A549 (cell line): Measurements from ENCODE around the gene FAM76A. TPM values are rescaled to one million over a fixed set of nuclear protein-coding genes. Genes with fewer than 3 reads are reported as not detected.

Source experiments
- ATAC-seq, 2 experiments: fragments of 200-7000 bp in 1 of 2; fragments of >200 bp in 1 of 2; cut with Nextera tagmentation in 1 of 2; cut with Tn5 transposase in 1 of 2; 3 replicates each; pipeline versions ENCODE4 v1.8.0 to v1.9.1; 2018 to 2020; ENCODE audit warnings: mild to moderate bottlenecking in 1 of 2, moderate library complexity in 1 of 2
- CTCF ChIA-PET: fragments of 300-600 bp; sonication (Branson Sonifier 250); formaldehyde crosslinking; extraction: SDS; loops from one replicate; lab custom pipeline; 2021; ENCODE audit warnings: antibody characterized with exemption, inconsistent platforms; lab: Yijun Ruan, JAX
- POLR2A ChIA-PET: fragments of 350-600 bp; formaldehyde crosslinking; extraction: SDS; loops from one replicate; lab custom pipeline; 2021; ENCODE audit warnings: antibody characterized with exemption, inconsistent platforms; lab: Yijun Ruan, JAX
- DNase-seq, 2 experiments: peaks; one replicate each; pipeline versions ENCODE4 v3.0.0 to v3.0.0-alpha.2; 2011 to 2016; ENCODE audit warnings: low read depth in 1 of 2, low spot score in 1 of 2
- FAIRE-seq: peaks from 2 replicates; lab custom pipeline; 2011; peaks lifted over from hg19 to GRCh38; lab: Jason Lieb, UNC
- H3K27ac ChIP-seq, 2 experiments: fragments of >200 bp; sonication (Bioruptor Twin); formaldehyde crosslinking; 3 replicates each; pipeline ENCODE4 v1.5.1; 2016 to 2017
- H3K4me1 ChIP-seq: fragments of >200 bp; sonication (Bioruptor Twin); formaldehyde crosslinking; 3 replicates; pipeline ENCODE4 v1.6.1; 2016
- H3K4me2 ChIP-seq: fragments of >200 bp; sonication (Bioruptor Twin); formaldehyde crosslinking; 3 replicates; pipeline ENCODE4 v1.6.1; 2016
- H3K4me3 ChIP-seq: fragments of >200 bp; sonication (Bioruptor Twin); formaldehyde crosslinking; 3 replicates; pipeline ENCODE4 v1.5.1; 2016
- H3K9me3 ChIP-seq: fragments of >200 bp; sonication (Bioruptor Twin); formaldehyde crosslinking; 3 replicates; pipeline ENCODE4 v1.6.1; 2016
- BCL3 ChIP-seq: fragments of >200 bp; sonication (Bioruptor Twin); formaldehyde crosslinking; IDR thresholded peaks from 3 replicates; pipeline ENCODE4 v1.6.1; 2016
- BHLHE40 ChIP-seq: IDR thresholded peaks from 2 replicates; pipeline ENCODE4 v1.6.1; 2012; ENCODE audit warnings: low read depth, low read length, inconsistent platforms
- CBX8 ChIP-seq: fragments of 200-600 bp; sonication (generic); IDR thresholded peaks from 2 replicates; pipeline ENCODE4 v1.6.1; 2016
- CTCF ChIP-seq: fragments of >200 bp; sonication (Bioruptor Twin); formaldehyde crosslinking; IDR thresholded peaks from 3 replicates; pipeline ENCODE4 v1.5.1; 2016
- EHF ChIP-seq: fragments of 250-450 bp; sonication (Bioruptor Pico); IDR thresholded peaks from 2 replicates; pipeline ENCODE4 v1.5.0; 2020; ENCODE audit warnings: mild to moderate bottlenecking
- EP300 ChIP-seq, 2 experiments: fragments of >200 bp; sonication (Bioruptor Twin); formaldehyde crosslinking; IDR thresholded peaks; 2 replicates in 1 of 2; 3 replicates in 1 of 2; pipeline ENCODE4 v1.6.1; 2016 to 2017
- ESRRA ChIP-seq: fragments of 150-350 bp; IDR thresholded peaks from 2 replicates; pipeline ENCODE4 v1.6.1; 2014; ENCODE audit warnings: mild to moderate bottlenecking, low read length, borderline replicate concordance
- GATA3 ChIP-seq: IDR thresholded peaks from 2 replicates; pipeline ENCODE4 v1.6.1; 2012; ENCODE audit warnings: borderline replicate concordance
- HES2 ChIP-seq: fragments of >200 bp; sonication (Bioruptor Twin); formaldehyde crosslinking; IDR thresholded peaks from 2 replicates; pipeline ENCODE4 v1.6.1; 2016
- HOXA7 ChIP-seq: fragments of 250-450 bp; sonication (Bioruptor Pico); IDR thresholded peaks from 2 replicates; pipeline ENCODE4 v1.5.0; 2020; ENCODE audit warnings: mild to moderate bottlenecking, moderate library complexity
- HOXB5 ChIP-seq: fragments of 250-450 bp; sonication (Bioruptor Pico); IDR thresholded peaks from 2 replicates; pipeline ENCODE4 v1.5.0; 2020; ENCODE audit warnings: mild to moderate bottlenecking, moderate library complexity
- JUN ChIP-seq, 2 experiments: fragments of >200 bp; sonication (Bioruptor Twin); formaldehyde crosslinking; IDR thresholded peaks; 2 replicates in 1 of 2; 3 replicates in 1 of 2; pipeline ENCODE4 v1.6.1; 2016 to 2017
- KDM1A ChIP-seq: fragments of 200-600 bp; sonication (generic); IDR thresholded peaks from 2 replicates; pipeline ENCODE4 v1.6.1; 2016; ENCODE audit warnings: low read depth, mild to moderate bottlenecking
- KDM5A ChIP-seq: fragments of 200-600 bp; sonication (generic); IDR thresholded peaks from 2 replicates; pipeline ENCODE4 v1.6.1; 2016; ENCODE audit warnings: antibody characterized with exemption, mild to moderate bottlenecking
- MAFK ChIP-seq: fragments of 450-650 bp; IDR thresholded peaks from 2 replicates; pipeline ENCODE4 v1.6.1; 2014; ENCODE audit not compliant: partially characterized antibody
- MAX ChIP-seq: IDR thresholded peaks from 2 replicates; pipeline ENCODE4 v1.6.1; 2012
- MYC ChIP-seq: IDR thresholded peaks from 2 replicates; pipeline ENCODE4 v1.6.1; 2012; ENCODE audit warnings: mild to moderate bottlenecking, inconsistent platforms, low read length, improper control_type of control experiment, borderline replicate concordance
- NPAS2 ChIP-seq: fragments of 250-450 bp; sonication (Bioruptor Pico); IDR thresholded peaks from 2 replicates; pipeline ENCODE4 v1.8.0; 2022; ENCODE audit warnings: mild to moderate bottlenecking, moderate library complexity, borderline replicate concordance
- RCOR1 ChIP-seq: fragments of 150-350 bp; IDR thresholded peaks from 2 replicates; pipeline ENCODE4 v1.6.1; 2014; ENCODE audit warnings: antibody characterized with exemption, low read length, low read depth
- SREBF2 ChIP-seq: fragments of 450-650 bp; IDR thresholded peaks from 2 replicates; pipeline ENCODE4 v1.6.1; 2014; ENCODE audit warnings: mild to moderate bottlenecking, moderate library complexity
- TP53 ChIP-seq: fragments of 250-450 bp; sonication (Bioruptor Pico); IDR thresholded peaks from 2 replicates; pipeline ENCODE4 v1.5.0; 2021; ENCODE audit warnings: mild to moderate bottlenecking, moderate library complexity
- USF2 ChIP-seq: fragments of 450-650 bp; IDR thresholded peaks from 2 replicates; pipeline ENCODE4 v1.6.1; 2014; ENCODE audit warnings: antibody characterized with exemption
- ZC3H11A ChIP-seq: fragments of 450-650 bp; IDR thresholded peaks from 2 replicates; pipeline ENCODE4 v1.6.1; 2014; ENCODE audit warnings: antibody characterized with exemption, mild to moderate bottlenecking
- ZFP36 ChIP-seq: fragments of 450-650 bp; IDR thresholded peaks from 2 replicates; pipeline ENCODE4 v1.6.1; 2014; ENCODE audit warnings: borderline replicate concordance; ENCODE audit not compliant: partially characterized antibody
- ZNF302 ChIP-seq: fragments of 250-450 bp; sonication (Bioruptor Pico); IDR thresholded peaks from 2 replicates; pipeline ENCODE4 v1.9.0; 2021; ENCODE audit warnings: inconsistent platforms, mild to moderate bottlenecking, moderate library complexity
- ZSCAN20 ChIP-seq: fragments of 250-450 bp; sonication (Bioruptor Pico); IDR thresholded peaks from 2 replicates; pipeline ENCODE4 v1.8.0; 2022; ENCODE audit warnings: mild to moderate bottlenecking, moderate library complexity
- WGBS: methylation state at CpG from one replicate; pipeline ENCODE4 v1.1.6; 2017; ENCODE audit errors: missing lambda C conversion rate; 5-methylcytosine and 5-hydroxymethylcytosine counted together
- polyA plus RNA-seq, 4 experiments: library from polyadenylated mRNA; depleted of rRNA in 3 of 4; stranded (reverse); fragments of >200 nt; fragmentation: RNase III in 1 of 4; extraction: RNeasy Plus Mini Kit Qiagen cat#74134 plus additional on column Dnase treatment in 1 of 4; gene quantifications; 2 replicates in 3 of 4; 3 replicates in 1 of 4; pipeline ENCODE4 v1.2.3, GENCODE V29; 2011 to 2017

Gene FAM76A
- polyA plus RNA-seq, 2 of the 4 experiments (the other 2 are of a cell fraction): 4.8 to 6.5 TPM

GRCh38 chr1:27760426-27760825, 34.7 kb downstream of the FAM76A start:
- Histone ChIP-seq H3K4me3 (no peak overlapping the region), H3K9me3 (no peaks in the 10 kb centered on the region), H3K4me2 (no peak overlapping the region)
- 0 out of 6 replicates have a peak, but pooled peaks of 1 of the 2 experiments have one; percentile 34 for ATAC-seq
- no peak for FAIRE-seq
- TF ChIP-seq KDM1A: no peak
- TF ChIP-seq HES2: no peak
- TF ChIP-seq ZNF302 (CRISPR knock-in tag): no peak
- no peak for TF ChIP-seq ZSCAN20 (CRISPR knock-in tag)
- no peak for TF ChIP-seq MAFK
- no peak for TF ChIP-seq ESRRA
- no peak for TF ChIP-seq BCL3
- no peak for TF ChIP-seq USF2
- TF ChIP-seq SREBF2: no peak
- TF ChIP-seq EP300 (IDR thresholded peaks at IDR 0.05): no peak
- no peak for TF ChIP-seq RCOR1
- TF ChIP-seq ZC3H11A: no peak
- no peak for TF ChIP-seq MAX
- no peak for TF ChIP-seq HOXB5 (CRISPR knock-in tag)
- no peak for TF ChIP-seq GATA3
- no peak for TF ChIP-seq MYC
- TF ChIP-seq CTCF: no peak
- no peak for TF ChIP-seq JUN (IDR thresholded peaks at IDR 0.05)
- no peak for TF ChIP-seq NPAS2
- no peak for TF ChIP-seq TP53 (CRISPR knock-in tag)
- TF ChIP-seq, all 56 proteins: peak for 0
- Histone ChIP-seq H3K27ac (no peak overlapping the region), H3K4me1 (no peaks in the 10 kb centered on the region)
- ChIA-PET POLR2A (interaction anchor here (0.6 kb wide), 1 partner anchor 70 kb away, joined by 4 read pairs; no protein-coding TSS in a partner anchor), CTCF (interaction anchor here (0.9 kb wide), 1 partner anchor 91 kb away, joined by 4 read pairs; no protein-coding TSS in a partner anchor)
- peak in 1 of 2 experiments; percentile 17 for DNase-seq
- WGBS: 79% methylated on average over 3 of the region's 3 CpGs

GRCh38 chr1:27762033-27762432, 36.3 kb downstream of the FAM76A start:
- ChIA-PET CTCF (interaction anchor here (0.7 kb wide), 1 partner anchor 27 kb away, joined by 3 read pairs; no protein-coding TSS in a partner anchor), POLR2A (no interaction called here)
- no peak for ATAC-seq
- FAIRE-seq: no peak
- TF ChIP-seq EHF (CRISPR knock-in tag) (no peak), KDM5A (no peak), TP53 (CRISPR knock-in tag) (no peak), CBX8 (no peak), BHLHE40 (no peak), HOXA7 (no peak), ZC3H11A (no peak), ZFP36 (no peak), HES2 (no peak)
- no peak for DNase-seq
- no peaks in the 10 kb centered on the region for H3K4me1 ChIP-seq
- 86% methylated on average over 1 of the region's 1 CpG for WGBS
- no peak overlapping the region for H3K27ac ChIP-seq
- H3K4me3 ChIP-seq: no peak overlapping the region
- H3K4me2 ChIP-seq: no peak overlapping the region
- H3K9me3 ChIP-seq: no peaks in the 10 kb centered on the region
